Forelimb muscle (tissue), 1 donor: ENCODE results near the gene ST14. TPM values are rescaled to one million over a fixed set of nuclear protein-coding genes. Genes with fewer than 3 reads are reported as not detected.
"Not testable (repeated sequence)": the region's sequence is repeated elsewhere in the genome, so short reads cannot be mapped to it uniquely, and the experiment has no call there.

ENCODE experiments used
- DNase-seq: peaks from one replicate; pipeline ENCODE4 v3.0.0-alpha.2; 2013; ENCODE audit warnings: low read depth
- polyA plus RNA-seq: library from polyadenylated mRNA; unstranded; fragments of 120-200 nt; gene quantifications from one replicate; pipeline ENCODE4 v1.2.1, GENCODE V29; 2013; ENCODE audit not compliant: insufficient read length

ST14 gene
- polyA plus RNA-seq, 1 donor = 0.40 TPM

- no peak for DNase-seq
Measured at GRCh38 chr11:130223291-130223971, 63.8 kb downstream of the ST14 start.

DNA sequence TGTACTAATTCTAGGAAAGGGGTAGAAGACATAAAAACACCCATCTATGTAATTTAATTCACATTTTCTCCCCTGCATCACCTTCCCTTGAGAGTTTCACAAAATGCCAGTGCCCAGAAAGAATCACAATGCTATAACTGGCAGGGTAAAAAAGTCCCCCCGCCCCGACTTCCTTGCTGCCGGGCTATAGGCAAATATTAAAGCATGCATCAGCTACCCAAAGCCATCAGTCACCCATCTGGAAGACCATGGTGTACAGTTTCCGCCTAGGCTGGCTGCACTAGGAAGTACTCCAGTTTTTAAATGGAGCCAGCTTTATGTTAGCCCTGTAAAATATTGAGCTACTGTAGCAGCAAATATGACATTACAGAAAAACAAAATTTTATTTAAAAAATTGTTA, 67.8 kb downstream of the ST14 start:
- no peak for DNase-seq

DNA sequence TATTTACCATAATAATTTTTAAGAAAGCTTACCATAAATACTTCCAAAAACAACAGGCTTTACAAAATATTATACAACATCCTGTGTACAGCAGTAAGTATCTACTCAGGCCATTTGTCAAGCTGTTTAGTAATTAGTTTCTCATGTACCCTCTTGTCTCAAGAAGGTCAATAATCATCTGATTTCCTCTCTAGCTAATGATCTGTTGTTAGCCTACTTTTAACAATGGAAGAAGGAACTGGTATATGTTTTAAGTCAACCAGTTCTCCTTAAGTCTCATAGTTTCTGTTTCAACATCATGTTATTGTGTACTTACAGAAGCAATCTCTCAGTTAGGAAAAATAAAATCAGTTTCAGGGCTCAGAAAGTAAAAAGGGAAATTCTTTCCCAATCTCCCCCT, 73.9 kb downstream of the ST14 start:
- not testable (repeated sequence) for DNase-seq

- DNase-seq = not testable (repeated sequence)
Measured at GRCh38 chr11:130233888-130234287, 74.3 kb downstream of the ST14 start.

GRCh38 chr11:130234315-130234714, 74.7 kb downstream of the ST14 start:
- DNase-seq = no peak

- no peak for DNase-seq
Measured at GRCh38 chr11:130237282-130238006, 77.9 kb downstream of the ST14 start.

DNA sequence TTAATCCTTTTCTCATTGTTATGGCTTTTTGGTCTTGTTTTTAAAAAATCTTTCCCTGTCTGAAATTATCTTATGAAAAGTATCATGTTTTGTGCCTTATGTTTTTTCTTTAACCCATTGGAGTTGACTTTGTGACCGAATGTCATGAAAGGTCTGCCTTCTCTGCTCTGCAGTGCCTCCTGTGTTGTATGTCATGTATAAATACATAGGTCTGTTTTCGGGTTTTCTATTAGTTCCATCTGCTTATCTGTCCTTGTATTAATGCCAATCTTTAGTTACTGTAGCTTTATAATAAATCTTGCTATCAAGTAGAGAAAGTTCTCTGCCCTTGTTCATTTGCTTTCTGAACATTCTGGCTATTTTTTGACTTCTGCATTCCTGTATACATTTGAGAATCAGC, 82.1 kb downstream of the ST14 start:
- no peak for DNase-seq

DNA sequence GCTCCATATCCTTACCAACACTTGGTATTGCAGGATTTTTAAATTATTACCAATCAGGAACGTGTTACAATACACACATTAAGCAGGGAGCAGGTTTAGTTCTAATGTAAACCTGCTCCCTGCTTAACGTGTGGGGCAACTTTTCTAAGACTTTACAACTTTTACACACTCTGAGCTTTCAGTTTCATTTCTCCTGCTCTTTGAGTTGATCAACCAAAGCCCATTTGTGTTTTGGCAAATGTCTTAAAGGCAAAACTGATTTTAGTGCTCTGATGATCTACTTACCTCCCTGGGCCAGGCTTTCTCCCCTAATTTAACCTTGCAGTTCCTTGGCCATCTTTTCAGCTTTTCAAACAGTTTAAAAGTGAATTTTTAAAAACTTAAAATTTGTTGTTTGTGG, 84.2 kb downstream of the ST14 start:
- no peak for DNase-seq

DNA sequence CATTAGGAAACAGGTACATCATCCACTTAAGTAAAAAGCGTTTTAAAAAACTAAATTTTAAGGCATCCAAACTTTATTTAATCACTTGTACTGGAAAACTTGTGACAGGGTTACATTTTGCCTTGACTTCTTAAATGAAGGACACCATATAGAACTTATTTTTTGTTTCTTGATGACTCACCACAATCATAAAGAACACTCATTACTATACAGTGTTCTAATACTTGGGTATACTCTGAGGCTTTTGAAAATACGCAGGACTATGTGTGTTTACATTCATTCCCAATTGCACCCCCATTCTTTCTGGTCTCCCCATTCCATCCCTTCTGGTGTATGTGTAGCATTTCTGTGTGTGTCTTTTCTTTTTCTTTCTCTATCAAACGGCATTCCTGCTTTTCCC, 85.3 kb downstream of the ST14 start:
- no peak for DNase-seq

DNA sequence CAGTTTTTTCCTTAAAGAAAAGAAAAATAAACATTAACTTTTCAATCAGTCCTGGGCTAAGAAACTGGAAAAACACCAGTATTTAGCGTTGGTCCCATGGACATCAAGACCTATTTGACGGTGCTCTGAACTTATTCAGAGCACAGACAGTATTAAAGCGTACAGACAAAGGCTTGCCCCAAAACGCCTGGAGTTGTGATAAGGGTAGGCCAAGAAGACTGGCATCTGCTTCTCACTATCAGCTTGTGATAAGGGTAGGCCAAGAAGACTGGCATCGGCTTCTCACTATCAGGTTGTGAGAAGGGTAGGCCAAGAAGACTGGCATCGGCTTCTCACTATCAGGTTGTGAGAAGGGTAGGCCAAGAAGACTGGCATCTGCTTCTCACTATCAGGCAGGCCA, 85.8 kb downstream of the ST14 start:
- DNase-seq = not testable (repeated sequence)

- no peak for DNase-seq
Measured at GRCh38 chr11:130246270-130246669, 86.7 kb downstream of the ST14 start.

GRCh38 chr11:130246738-130247137, 87.2 kb downstream of the ST14 start:
- no peak for DNase-seq

GRCh38 chr11:130247319-130247718, 87.7 kb downstream of the ST14 start:
- DNase-seq = no peak

DNA sequence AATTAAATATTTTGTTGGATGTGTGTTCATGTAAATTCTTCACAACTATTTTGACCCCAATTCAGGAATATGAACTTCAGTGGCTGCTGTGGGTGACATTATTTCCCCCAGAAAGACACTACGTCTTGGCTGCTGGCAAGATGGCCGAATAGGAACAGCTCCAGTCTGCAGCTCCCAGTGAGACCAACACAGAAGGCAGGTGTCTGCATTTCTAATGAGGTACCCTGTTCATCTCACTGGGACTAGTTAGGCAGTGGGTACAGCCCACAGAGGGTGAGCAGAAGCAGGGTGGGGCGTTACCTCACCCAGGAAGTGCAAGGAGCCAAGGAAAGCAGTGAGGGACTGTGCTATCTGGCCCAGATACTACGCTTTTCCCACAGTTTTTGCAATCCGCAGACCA, 89.8 kb downstream of the ST14 start:
- DNase-seq = no peak

- not testable (repeated sequence) for DNase-seq
Measured at GRCh38 chr11:130249929-130250328, 90.3 kb downstream of the ST14 start.

- not testable (repeated sequence) for DNase-seq
Measured at GRCh38 chr11:130251763-130252162, 92.2 kb downstream of the ST14 start.

Other genes starting within 250 kb of the ST14 start
- 6.0 TPM for gene PRDM10, start 156.9 kb upstream of the ST14 start, polyA plus RNA-seq
- 122 TPM for gene APLP2, start 89.9 kb upstream of the ST14 start, polyA plus RNA-seq
- 31.4 TPM for gene ZBTB44, start 155.1 kb downstream of the ST14 start, polyA plus RNA-seq